GM12873 (cell line): ENCODE data around the gene AP2B1.

ENCODE experiments used
- TF ChIP-seq, protein P1 (sequence below): IDR thresholded peaks from 2 replicates; pipeline ENCODE4 v1.5.1; 2012; ENCODE audit warnings: low read depth, mild to moderate bottlenecking, moderate library complexity, low read length, control low read depth; ENCODE audit not compliant: insufficient read depth; ENCODE audit errors: missing control alignments

The AP2B1 gene

DNA sequence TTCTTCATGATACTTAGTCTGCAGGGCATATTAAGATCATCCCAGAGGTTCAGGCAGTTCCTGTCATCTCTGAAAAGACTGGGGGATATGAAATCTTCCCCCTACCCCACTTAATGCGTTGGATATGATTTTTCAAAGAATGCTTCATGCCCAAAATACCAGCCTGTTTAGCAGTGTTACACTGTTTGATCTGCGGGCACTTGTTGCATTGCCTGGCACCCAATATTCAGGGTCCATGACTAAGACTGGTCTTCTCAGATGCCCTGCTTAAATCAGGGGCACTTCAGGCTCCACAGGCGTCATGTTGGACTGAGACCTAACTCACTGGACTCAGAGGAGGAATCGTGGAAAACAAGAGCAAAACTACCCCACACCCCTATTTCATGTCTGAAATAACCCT is 137.9 kb downstream of the AP2B1 start:
- TF ChIP-seq, protein P1, sequence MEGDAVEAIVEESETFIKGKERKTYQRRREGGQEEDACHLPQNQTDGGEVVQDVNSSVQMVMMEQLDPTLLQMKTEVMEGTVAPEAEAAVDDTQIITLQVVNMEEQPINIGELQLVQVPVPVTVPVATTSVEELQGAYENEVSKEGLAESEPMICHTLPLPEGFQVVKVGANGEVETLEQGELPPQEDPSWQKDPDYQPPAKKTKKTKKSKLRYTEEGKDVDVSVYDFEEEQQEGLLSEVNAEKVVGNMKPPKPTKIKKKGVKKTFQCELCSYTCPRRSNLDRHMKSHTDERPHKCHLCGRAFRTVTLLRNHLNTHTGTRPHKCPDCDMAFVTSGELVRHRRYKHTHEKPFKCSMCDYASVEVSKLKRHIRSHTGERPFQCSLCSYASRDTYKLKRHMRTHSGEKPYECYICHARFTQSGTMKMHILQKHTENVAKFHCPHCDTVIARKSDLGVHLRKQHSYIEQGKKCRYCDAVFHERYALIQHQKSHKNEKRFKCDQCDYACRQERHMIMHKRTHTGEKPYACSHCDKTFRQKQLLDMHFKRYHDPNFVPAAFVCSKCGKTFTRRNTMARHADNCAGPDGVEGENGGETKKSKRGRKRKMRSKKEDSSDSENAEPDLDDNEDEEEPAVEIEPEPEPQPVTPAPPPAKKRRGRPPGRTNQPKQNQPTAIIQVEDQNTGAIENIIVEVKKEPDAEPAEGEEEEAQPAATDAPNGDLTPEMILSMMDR: no peak

DNA sequence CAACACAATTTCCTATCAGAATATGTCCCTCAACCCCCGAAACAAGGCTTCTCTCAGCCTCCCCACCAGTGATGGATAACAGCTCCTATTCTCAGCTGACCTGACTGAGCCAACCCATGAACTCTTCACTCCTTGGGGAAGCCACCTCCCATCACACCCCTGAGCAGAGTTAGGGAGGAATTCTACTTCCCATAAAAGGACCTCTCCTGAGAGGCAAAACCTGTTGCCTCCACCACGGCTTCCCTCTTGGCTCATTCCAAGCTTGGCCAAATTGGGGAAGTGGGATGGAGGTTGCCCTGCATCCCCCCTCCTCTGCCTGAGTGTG is 138.6 kb downstream of the AP2B1 start:
- TF ChIP-seq, protein P1: no peak

DNA sequence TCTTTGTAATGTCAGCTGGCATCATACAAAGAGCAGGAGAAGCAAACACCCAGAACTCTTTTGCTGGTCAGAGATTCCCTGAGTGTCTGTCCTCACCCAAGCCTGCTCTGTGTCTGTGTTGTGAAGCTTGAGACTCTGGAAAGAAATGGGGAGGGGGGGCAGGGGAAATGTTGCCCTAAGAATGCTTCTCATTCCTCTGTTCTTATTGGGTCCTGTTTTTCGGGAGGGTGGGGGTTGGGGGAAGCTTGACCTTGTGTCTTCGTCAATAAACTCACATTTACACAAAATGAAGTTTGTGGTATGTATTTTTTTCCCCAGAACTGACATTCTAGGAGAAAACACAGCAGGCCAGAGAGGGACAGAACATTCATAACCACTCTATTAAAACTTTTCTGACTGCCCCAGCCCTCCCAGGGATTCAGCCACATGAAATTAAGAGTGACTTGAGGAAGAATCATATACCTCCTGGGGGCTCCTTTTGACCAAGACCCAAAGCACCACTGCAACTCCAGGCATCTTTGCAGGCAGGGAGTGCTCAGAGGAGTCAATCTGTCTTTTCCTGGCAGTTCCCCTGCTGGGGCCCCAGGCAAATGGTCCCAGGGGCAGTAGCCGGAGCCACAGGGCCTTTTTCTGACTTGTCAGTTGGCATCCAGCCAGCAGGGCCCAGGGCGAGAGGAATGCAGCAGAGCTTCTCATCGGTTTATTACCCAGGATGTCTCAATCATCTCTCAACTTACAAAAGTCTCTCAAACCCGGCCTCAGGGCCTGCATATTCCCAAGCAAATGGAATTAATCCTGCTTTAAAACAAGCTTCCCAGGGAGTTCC is 139.2 kb downstream of the AP2B1 start:
- TF ChIP-seq, protein P1: no peak

DNA sequence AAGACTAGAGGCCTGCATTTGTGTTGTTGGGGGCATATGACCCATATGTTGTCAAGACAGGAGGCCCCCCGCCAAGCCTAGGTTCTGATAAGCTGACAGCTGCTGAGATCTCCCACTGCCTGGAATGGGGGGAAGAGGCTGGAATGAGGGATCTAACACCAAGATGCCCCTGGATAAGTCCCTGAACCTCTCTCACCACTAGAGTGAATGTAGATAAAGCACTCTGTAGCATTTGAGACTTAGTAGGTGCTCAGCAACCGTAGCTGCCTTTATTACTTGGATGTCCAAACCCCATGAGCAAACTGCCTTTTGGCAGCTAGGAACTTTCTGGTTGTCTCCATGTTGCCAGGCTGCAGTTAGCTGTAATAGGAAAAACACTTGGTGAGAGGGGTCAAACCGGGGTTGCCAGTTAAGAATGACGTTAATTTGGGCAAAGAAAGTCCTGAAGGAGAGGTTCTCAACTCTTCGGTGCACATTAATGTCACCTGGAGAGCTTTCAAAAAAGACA is 139.9 kb downstream of the AP2B1 start:
- TF ChIP-seq, protein P1: no peak

DNA sequence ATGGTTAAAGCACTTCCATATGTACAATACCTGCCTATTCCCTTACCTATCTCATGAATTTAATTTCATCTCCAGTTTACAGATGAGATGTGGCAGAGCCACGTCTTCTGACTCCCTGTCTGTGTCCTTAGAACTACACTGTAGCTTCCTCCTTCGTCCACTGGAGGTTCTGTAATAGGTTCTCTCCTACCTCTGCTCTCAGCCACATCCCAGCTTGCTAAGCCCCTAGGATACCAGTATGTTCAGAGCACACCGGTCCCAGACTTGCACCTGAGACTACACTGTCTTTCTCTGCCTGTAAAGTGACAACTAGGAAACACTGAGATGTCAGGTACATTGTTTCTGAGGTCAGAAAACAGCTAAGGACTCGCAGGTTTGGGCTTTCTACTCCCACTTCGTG is 140.5 kb downstream of the AP2B1 start:
- TF ChIP-seq, protein P1: no peak

DNA sequence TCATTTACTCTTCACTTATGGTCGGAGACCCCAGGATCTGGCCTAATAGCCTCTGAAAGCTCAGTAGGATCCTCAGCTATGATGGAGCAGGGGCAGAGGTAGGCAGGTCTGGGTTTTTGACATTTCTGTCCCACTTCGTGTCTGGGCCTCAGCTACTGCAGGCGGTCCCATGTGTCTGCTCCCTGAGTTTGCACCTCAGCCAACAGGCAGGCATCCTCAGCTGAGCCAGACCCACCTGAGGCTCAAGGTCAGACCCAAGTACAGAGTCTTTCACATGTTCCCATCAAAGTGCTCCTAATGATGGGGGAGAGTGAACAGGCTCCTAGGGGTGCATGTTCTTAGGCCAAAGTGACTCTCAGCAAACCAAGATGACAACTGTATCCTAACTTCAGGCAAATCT is 141.4 kb downstream of the AP2B1 start:
- TF ChIP-seq, protein P1: no peak

DNA sequence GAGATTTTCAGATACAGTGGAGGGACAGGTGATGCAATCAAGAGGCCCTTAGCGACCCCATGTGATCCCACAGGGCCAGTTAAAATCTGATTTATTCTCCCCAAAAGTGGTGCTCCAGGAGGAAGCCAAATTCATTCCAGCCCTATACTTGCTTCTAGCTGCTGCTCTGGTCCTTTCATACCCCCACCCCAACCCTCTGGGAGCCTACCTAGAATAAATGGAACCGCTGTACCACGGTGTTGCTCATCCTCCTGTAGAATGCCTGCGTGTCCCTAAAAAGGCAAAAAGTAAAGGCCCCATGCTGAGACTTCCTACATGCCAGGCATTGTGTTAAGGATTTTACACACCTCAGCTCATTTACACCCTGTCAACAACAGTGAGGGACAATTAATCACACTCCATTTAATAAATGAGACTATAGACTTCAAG is 142.3 kb downstream of the AP2B1 start:
- TF ChIP-seq, protein P1: no peak
